Measurements from ENCODE around the gene HSD17B2.

DNA sequence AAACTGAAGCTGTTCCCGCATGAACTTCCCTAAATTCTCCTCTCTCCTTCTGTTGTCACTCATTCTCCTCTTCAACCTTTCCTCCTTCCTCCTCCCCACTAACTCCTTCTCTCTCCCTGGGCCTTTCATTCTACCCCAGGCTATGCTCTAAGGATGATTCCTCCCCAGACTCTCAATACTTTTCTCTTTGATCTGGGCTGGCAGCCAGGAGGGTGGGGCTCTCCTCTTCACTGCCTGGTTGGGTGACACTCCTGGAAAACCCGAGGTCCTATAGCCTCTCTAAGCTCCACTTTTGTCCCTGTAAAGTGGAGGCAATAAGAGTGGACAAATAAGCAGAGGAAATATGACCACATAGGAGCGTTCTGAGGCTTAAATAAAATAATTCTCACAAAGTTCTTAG is 46.2 kb downstream of the HSD17B2 start:
- TF ChIP-seq TAF1 (IDR thresholded peaks at IDR 0.05; ENCODE audit: borderline replicate concordance, insufficient read depth, low read length) (no peak), POLR2AphosphoS5 (IDR thresholded peaks at IDR 0.05; ENCODE audit: low read depth, low read length) (no peak), REST (IDR thresholded peaks at IDR 0.05; ENCODE audit: insufficient read depth in 1 of 2, low read depth in 2 of 2, low read length in 2 of 2) (no peak), SIN3A (IDR thresholded peaks at IDR 0.05; ENCODE audit: borderline replicate concordance, insufficient read depth, low read length) (no peak), FOXP2 (optimal IDR thresholded peaks at IDR 0.05; ENCODE audit: borderline replicate concordance, extremely low read depth, extremely low read length, insufficient read depth) (no peak)
